ENCODE results near the gene HCN3. TPM values are rescaled to one million over a fixed set of nuclear protein-coding genes. Genes with fewer than 3 reads are reported as not detected.
"Not testable (repeated sequence)": the region's sequence is repeated elsewhere in the genome, so short reads cannot be mapped to it uniquely, and the experiment has no call there.

The HCN3 gene
- total and polyA plus RNA-seq, 2 donors (not counting 3 experiments of a cell fraction or from before 2014, with no cell fraction given): 3.3 to 4.1 TPM

DNA sequence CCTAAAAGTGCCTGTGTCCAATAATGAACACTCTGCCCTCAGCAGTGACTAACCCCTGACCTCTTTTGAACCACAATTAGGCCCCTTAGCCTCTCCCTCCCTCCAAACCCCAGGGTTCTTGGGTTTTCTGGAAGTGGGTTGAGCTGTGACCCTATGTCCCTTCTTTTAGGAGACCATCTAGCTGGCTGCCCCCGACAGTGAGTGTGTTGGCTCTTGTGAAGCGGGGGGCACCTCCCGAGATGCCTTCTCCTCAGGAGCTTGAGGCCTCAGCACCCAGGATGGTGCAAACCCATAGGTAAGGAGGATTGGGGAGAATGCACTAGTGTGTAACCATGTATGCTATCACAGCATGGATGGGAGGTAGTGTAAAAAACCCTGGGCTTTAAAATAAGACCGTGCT lies 50.7 kb downstream of the HCN3 start:
- no peaks in the 10 kb centered on the region for H3K27me3 ChIP-seq (ENCODE audit: control insufficient read depth in 2 of 2, insufficient read depth in 2 of 2, low read length in 2 of 2)
- H4K20me1 ChIP-seq (replicated peaks; ENCODE audit: control insufficient read depth, extremely low read depth, insufficient read depth, low read length): no peaks in the 10 kb centered on the region
- intact Hi-C loops (cut with micrococcal nuclease) (no loop called here), dilution Hi-C loops (cut with MboI; ENCODE audit: extremely low pct_ligation_motif_present, low sequenced_read_pairs) (no loop called here)
- no peaks in the 10 kb centered on the region for H3K9me3 ChIP-seq (replicated peaks; ENCODE audit: control insufficient read depth, insufficient read depth, low read length)
- H3K4me3 ChIP-seq (replicated peaks in 1 of 3; ENCODE audit: insufficient read depth in 1 of 3, low read depth in 1 of 3, low read length in 3 of 3): no peak overlapping the region
- H3K36me3 ChIP-seq (ENCODE audit: control insufficient read depth in 2 of 2, extremely low read depth in 1 of 2, insufficient read depth in 2 of 2, low read length in 2 of 2): peaks cover 2 to 21% of the 10 kb centered on the region in 2 experiments
- no peak overlapping the region for H3K4me2 ChIP-seq (ENCODE audit: insufficient read depth, low read length)
- ChIA-PET CTCF (interaction anchor here (1.0 kb wide), 1 partner anchor 77 kb away, joined by 3 read pairs; no protein-coding TSS in a partner anchor), POLR2A (interaction anchor here (0.7 to 1.3 kb wide), 2 partner anchors 11 to 36 kb away, joined by 5 read pairs; no protein-coding TSS in a partner anchor)
- no peaks in the 10 kb centered on the region for H3K79me2 ChIP-seq (ENCODE audit: control insufficient read depth, insufficient read depth, low read length)
- H3K4me1 ChIP-seq (ENCODE audit: control insufficient read depth, extremely low read depth, insufficient read depth, low read length): peaks cover 10% of the 10 kb centered on the region
- no peak overlapping the region for H3K27ac ChIP-seq (ENCODE audit: insufficient read depth, low read depth, low read length)
- no peak overlapping the region for H3K9ac ChIP-seq (replicated peaks; ENCODE audit: extremely low read depth, insufficient read depth, low read length)
- no peak overlapping the region for H2AFZ ChIP-seq (ENCODE audit: low read depth, low read length)
- no TSS peak for BruUV-seq (replicated peaks)
- no peak for TF ChIP-seq EZH2 (IDR thresholded peaks at IDR 0.05; ENCODE audit: borderline replicate concordance, low read depth, low read length, severe bottlenecking)
- TF ChIP-seq MYC (IDR thresholded peaks at IDR 0.05; ENCODE audit: low read depth, low read length): no peak
- TF ChIP-seq, protein P1, sequence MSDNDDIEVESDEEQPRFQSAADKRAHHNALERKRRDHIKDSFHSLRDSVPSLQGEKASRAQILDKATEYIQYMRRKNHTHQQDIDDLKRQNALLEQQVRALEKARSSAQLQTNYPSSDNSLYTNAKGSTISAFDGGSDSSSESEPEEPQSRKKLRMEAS (IDR thresholded peaks at IDR 0.05; ENCODE audit: insufficient read depth, insufficient read length): no peak
- TF ChIP-seq POLR2AphosphoS5 (IDR thresholded peaks at IDR 0.05; ENCODE audit: insufficient read depth, low read depth, low read length): no peak
- TF ChIP-seq FOS (IDR thresholded peaks at IDR 0.05; ENCODE audit: borderline replicate concordance, insufficient read depth, low read length): no peak
- TF ChIP-seq, protein P2, sequence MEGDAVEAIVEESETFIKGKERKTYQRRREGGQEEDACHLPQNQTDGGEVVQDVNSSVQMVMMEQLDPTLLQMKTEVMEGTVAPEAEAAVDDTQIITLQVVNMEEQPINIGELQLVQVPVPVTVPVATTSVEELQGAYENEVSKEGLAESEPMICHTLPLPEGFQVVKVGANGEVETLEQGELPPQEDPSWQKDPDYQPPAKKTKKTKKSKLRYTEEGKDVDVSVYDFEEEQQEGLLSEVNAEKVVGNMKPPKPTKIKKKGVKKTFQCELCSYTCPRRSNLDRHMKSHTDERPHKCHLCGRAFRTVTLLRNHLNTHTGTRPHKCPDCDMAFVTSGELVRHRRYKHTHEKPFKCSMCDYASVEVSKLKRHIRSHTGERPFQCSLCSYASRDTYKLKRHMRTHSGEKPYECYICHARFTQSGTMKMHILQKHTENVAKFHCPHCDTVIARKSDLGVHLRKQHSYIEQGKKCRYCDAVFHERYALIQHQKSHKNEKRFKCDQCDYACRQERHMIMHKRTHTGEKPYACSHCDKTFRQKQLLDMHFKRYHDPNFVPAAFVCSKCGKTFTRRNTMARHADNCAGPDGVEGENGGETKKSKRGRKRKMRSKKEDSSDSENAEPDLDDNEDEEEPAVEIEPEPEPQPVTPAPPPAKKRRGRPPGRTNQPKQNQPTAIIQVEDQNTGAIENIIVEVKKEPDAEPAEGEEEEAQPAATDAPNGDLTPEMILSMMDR (IDR thresholded peaks at IDR 0.05; ENCODE audit: extremely low read depth in 1 of 2, insufficient read depth in 1 of 2, low read depth in 1 of 2, low read length in 2 of 2): no peak
- no peak for TF ChIP-seq GATA2 (IDR thresholded peaks at IDR 0.05; ENCODE audit: insufficient read depth, insufficient read length, low read depth, low read length)
- no peak for TF ChIP-seq JUN (IDR thresholded peaks at IDR 0.05; ENCODE audit: borderline replicate concordance, insufficient read depth, insufficient read length, low read depth)
- no peak for TF ChIP-seq POLR2A (IDR thresholded peaks at IDR 0.05; ENCODE audit: low read depth, low read length)
- DNase-seq (ENCODE audit: low read depth, low spot score): no peak
- H3K9me1 ChIP-seq (replicated peaks; ENCODE audit: control insufficient read depth, extremely low read depth, insufficient read depth, low read length): no peaks in the 10 kb centered on the region
- no peak for FAIRE-seq

DNA sequence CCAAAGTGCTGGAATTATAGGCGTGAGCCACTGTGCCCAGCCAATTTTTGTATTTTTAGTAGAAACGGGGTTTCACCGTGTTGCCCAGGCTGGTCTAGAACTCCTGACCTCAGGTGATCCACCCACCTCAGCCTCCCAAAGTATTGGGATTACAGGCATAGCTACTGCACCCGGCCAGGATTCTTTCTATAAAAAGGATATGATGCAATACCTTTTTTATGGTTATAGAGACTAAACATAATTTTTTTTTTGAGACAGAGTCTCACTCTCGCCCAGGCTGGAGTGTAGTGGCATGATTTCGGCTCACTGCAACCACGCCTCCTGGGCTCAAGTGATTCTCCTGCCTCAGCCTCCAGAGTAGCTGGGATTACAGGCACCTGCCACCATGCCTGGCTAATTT lies 51.6 kb downstream of the HCN3 start:
- H3K27me3 ChIP-seq (ENCODE audit: control insufficient read depth in 2 of 2, insufficient read depth in 2 of 2, low read length in 2 of 2); H3K79me2 ChIP-seq (ENCODE audit: control insufficient read depth, insufficient read depth, low read length); DNase-seq (ENCODE audit: low read depth, low spot score); H3K9ac ChIP-seq (replicated peaks; ENCODE audit: extremely low read depth, insufficient read depth, low read length); H3K9me1 ChIP-seq (replicated peaks; ENCODE audit: control insufficient read depth, extremely low read depth, insufficient read depth, low read length); H3K4me1 ChIP-seq (ENCODE audit: control insufficient read depth, extremely low read depth, insufficient read depth, low read length); H3K27ac ChIP-seq (ENCODE audit: insufficient read depth, low read depth, low read length); H3K4me3 ChIP-seq (replicated peaks in 1 of 3; ENCODE audit: insufficient read depth in 1 of 3, low read depth in 1 of 3, low read length in 3 of 3); H3K4me2 ChIP-seq (ENCODE audit: insufficient read depth, low read length); H2AFZ ChIP-seq (ENCODE audit: low read depth, low read length); intact Hi-C loops (cut with micrococcal nuclease); H4K20me1 ChIP-seq (replicated peaks; ENCODE audit: control insufficient read depth, extremely low read depth, insufficient read depth, low read length); dilution Hi-C loops (cut with MboI; ENCODE audit: extremely low pct_ligation_motif_present, low sequenced_read_pairs); H3K9me3 ChIP-seq (replicated peaks; ENCODE audit: control insufficient read depth, insufficient read depth, low read length); FAIRE-seq; BruUV-seq (replicated peaks): not testable (repeated sequence)
- POLR2A ChIA-PET: interaction anchor here (1.3 kb wide), 1 partner anchor 10 kb away, joined by 5 read pairs; no protein-coding TSS in a partner anchor
- peaks cover 2 to 21% of the 10 kb centered on the region in 2 experiments for H3K36me3 ChIP-seq (ENCODE audit: control insufficient read depth in 2 of 2, extremely low read depth in 1 of 2, insufficient read depth in 2 of 2, low read length in 2 of 2)
- CTCF ChIA-PET: interaction anchor here (1.0 kb wide), 1 partner anchor 78 kb away, joined by 3 read pairs; no protein-coding TSS in a partner anchor
